Neutrophil (primary cell): Measurements from ENCODE around the gene PANK4.

Source experiments
- H3K27ac ChIP-seq: fragments of 200-600 bp; sonication (generic); 2 replicates; pipeline ENCODE4 v1.5.1; 2016; ENCODE audit warnings: mild to moderate bottlenecking, moderate library complexity
- H3K27me3 ChIP-seq: fragments of 200-600 bp; sonication (generic); 2 replicates; pipeline ENCODE4 v1.6.0; 2016; ENCODE audit warnings: mild to moderate bottlenecking
- H3K36me3 ChIP-seq: fragments of 200-600 bp; sonication (generic); 2 replicates; pipeline ENCODE4 v1.5.1; 2017
- H3K4me1 ChIP-seq, 2 experiments: fragments of 200-600 bp in 1 of 2; sonication (generic) in 1 of 2; 1 replicate in 1 of 2; 2 replicates in 1 of 2; pipeline versions ENCODE4 v1.5.1 to v1.6.1; 2013 to 2016; ENCODE audit warnings: low read depth in 1 of 2, low read length in 1 of 2, mild to moderate bottlenecking in 1 of 2, moderate library complexity in 1 of 2; ENCODE audit not compliant: control insufficient read depth in 1 of 2, insufficient read depth in 1 of 2
- H3K4me3 ChIP-seq, 2 experiments: fragments of 200-600 bp in 1 of 2; sonication (generic) in 1 of 2; 1 replicate in 1 of 2; 2 replicates in 1 of 2; pipeline ENCODE4 v1.5.1; 2013 to 2016; ENCODE audit warnings: low read depth in 1 of 2, low read length in 1 of 2, mild to moderate bottlenecking in 1 of 2, moderate library complexity in 1 of 2
- H3K9me3 ChIP-seq: fragments of 200-600 bp; sonication (generic); 2 replicates; pipeline ENCODE4 v1.5.1; 2016
- TF ChIP-seq, protein P1 (sequence below): fragments of 200-600 bp; sonication (generic); IDR thresholded peaks from 2 replicates; pipeline ENCODE4 v1.5.1; 2016; ENCODE audit warnings: antibody characterized with exemption

Gene PANK4

DNA sequence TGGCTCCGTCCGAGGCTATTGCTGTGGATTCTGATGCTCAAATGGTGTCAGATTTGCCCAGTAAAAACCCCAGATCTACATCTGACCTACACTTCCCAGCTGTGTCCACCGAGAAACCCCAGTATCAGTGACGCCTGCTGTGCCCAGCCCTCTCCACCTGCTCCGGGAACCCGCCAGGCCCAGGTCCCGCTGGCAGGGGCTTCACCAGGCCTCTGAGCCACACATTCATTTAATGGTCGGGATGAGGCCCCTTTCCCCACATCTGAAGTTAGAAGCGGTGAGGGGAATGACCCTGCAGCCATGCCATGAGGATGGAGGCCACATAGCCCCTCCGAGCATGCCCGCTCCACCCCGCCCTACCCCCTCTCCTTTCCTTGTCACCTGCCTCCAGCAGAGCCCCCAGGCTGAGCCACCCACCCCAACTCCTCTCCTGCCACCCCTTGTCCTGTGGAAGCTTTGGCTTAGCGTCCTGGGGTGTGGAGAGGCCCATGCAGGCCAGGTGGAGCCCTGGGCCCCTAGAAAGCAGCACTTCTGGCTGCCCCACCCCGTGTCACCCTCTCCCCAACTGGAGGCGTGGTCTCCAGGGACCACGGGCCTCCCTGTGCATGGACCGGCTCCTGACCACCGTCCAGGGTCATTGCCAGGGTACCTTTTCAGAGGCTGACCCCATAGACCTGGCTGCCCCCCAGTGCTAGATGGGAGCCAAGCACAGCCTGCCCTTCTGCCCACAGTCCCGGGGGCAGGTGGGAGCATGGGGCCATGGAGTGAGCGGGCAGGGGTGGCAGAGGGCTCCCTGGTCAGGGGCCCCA is 37.8 kb upstream of the PANK4 start:
- Histone ChIP-seq H3K4me1 (no peaks in the 10 kb centered on the region), H3K27ac (peak overlapping the region; percentile 36), H3K4me3 (no peak overlapping the region), H3K27me3 (no peaks in the 10 kb centered on the region), H3K36me3 (peaks cover 52% of the 10 kb centered on the region), H3K9me3 (no peaks in the 10 kb centered on the region)
- TF ChIP-seq, protein P1, sequence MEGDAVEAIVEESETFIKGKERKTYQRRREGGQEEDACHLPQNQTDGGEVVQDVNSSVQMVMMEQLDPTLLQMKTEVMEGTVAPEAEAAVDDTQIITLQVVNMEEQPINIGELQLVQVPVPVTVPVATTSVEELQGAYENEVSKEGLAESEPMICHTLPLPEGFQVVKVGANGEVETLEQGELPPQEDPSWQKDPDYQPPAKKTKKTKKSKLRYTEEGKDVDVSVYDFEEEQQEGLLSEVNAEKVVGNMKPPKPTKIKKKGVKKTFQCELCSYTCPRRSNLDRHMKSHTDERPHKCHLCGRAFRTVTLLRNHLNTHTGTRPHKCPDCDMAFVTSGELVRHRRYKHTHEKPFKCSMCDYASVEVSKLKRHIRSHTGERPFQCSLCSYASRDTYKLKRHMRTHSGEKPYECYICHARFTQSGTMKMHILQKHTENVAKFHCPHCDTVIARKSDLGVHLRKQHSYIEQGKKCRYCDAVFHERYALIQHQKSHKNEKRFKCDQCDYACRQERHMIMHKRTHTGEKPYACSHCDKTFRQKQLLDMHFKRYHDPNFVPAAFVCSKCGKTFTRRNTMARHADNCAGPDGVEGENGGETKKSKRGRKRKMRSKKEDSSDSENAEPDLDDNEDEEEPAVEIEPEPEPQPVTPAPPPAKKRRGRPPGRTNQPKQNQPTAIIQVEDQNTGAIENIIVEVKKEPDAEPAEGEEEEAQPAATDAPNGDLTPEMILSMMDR: no peak

DNA sequence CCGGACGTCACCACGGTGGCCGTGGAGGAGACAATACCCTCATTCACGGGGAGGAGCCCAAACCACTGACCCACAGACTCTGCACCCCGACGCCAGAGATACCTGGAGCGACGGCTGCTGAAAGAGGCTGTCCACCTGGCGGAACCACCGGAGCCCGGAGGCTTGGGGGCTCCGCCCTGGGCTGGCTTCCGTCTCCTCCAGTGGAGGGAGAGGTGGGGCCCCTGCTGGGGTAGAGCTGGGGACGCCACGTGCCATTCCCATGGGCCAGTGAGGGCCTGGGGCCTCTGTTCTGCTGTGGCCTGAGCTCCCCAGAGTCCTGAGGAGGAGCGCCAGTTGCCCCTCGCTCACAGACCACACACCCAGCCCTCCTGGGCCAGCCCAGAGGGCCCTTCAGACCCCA is 36.8 kb upstream of the PANK4 start:
- no peak overlapping the region for H3K4me3 ChIP-seq
- TF ChIP-seq, protein P1: no peak
- no peaks in the 10 kb centered on the region for H3K9me3 ChIP-seq
- H3K27me3 ChIP-seq: no peaks in the 10 kb centered on the region
- H3K27ac ChIP-seq: peak overlapping the region; percentile 36
- peaks cover 0 to 6% of the 10 kb centered on the region in 2 experiments for H3K4me1 ChIP-seq
- H3K36me3 ChIP-seq: peaks cover 62% of the 10 kb centered on the region

DNA sequence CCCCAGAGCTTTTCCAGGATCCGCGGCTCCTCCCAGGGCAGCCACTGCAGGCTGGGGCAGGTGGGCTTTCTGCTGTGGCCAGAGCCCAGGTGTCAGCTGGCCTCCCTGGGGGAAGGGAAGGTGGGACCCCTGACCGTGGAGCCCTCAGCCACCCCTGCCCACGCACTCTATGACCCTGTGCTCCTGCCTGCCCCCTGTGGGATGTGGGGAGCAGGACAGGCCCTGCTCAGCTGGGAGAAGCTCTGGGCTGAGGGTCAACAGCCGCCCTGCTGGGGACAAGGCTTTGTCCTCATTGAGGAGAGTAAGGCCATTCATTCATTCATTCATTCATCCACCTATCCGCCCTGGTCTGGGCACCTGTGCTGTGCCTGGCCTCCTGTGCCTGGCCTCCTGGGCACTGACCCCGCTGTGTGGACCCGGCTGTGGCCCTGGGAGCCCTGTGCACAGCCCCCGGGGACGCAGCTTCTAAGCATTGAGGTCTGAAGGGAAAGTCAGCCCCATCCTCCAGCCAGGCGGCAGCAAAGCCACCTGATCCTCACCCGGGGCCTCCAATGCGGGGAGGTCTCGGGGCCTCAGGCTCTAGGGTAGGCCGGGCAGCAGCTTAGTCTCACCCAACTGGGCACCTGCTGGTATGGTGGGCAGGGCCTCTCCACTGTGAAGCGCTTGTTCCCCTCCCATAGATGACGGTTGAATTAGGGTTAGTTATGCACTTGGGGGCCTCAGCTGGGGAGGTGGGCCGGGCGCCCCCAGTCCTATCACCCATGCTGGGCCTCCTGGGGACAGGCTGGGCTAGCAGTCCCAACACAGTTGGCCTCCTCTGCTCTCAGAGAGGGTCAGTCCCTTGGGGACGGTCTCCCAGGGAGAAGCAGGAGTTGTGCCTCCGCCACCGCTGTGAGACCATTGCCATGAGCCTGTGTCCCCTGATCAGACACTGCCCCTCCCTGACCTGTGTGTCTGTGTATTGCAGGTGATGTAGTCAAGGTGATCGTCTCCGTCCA is 35.8 kb upstream of the PANK4 start:
- Histone ChIP-seq H3K36me3 (peaks cover 70% of the 10 kb centered on the region), H3K4me1 (peaks cover 10 to 16% of the 10 kb centered on the region in 2 experiments), H3K9me3 (no peaks in the 10 kb centered on the region), H3K27me3 (no peaks in the 10 kb centered on the region), H3K27ac (peak overlapping the region; percentile 50), H3K4me3 (no peak overlapping the region)
- TF ChIP-seq, protein P1: peak; percentile 69

DNA sequence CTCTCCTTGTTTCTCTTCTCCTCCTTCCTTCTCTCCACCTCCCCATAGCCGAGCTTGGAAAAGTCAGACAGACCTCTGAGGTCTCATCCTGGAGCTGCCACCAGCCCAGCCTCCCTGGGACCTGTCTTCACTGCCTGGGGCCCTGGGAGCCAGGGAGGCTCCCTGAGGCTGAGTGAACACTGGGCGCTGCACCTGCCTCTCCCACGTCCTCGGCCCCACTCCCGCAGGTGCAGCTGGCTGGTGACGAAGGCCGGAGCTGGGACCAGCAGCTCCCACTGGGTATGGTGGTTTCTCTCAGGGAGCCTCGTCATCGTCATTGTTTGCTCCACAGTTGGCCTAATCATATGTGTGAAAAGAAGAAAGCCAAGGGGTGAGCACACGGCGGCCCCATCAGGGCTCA is 35.0 kb upstream of the PANK4 start:
- peaks cover 70% of the 10 kb centered on the region for H3K36me3 ChIP-seq
- H3K9me3 ChIP-seq: no peaks in the 10 kb centered on the region
- no peak overlapping the region for H3K4me3 ChIP-seq
- TF ChIP-seq, protein P1: no peak
- peaks cover 16 to 21% of the 10 kb centered on the region in 2 experiments for H3K4me1 ChIP-seq
- no peaks in the 10 kb centered on the region for H3K27me3 ChIP-seq
- peak overlapping the region; percentile 50 for H3K27ac ChIP-seq

DNA sequence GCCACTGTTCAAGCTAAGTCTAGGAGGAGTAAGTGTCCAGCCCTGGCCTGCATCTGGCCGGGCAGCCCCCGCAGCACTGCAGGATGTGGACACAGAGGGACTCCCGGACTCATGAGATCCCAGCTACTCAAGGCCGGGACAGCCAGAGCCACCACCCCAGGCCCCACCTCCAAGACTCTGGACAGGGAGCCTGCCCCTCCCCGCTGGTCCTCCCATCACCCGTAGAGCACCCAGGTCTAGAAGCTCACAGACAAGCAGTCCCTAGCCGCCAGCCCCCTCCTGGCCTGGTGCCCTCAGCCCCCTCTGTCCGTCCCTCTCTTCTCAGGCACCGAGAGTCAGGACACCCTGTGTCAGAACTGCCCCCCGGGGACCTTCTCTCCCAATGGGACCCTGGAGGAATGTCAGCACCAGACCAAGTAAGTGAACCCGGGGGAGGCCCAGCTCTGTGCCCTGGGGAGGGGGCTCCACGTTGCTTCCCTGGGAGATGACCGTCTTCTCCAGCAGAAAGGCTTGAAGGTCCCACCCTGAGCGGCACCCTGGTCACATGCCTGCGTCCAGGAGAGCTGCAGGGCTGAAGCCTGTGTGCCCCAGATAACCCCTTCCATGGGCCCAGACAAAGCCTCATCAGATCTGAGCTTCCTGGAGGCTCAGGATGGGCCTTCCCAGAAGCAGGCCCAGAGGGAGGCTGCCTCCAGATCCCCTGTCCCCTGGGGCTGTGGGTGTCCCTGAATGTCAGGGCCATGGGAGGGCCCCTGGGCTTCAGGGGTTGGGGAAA is 34.1 kb upstream of the PANK4 start:
- H3K27me3 ChIP-seq: no peaks in the 10 kb centered on the region
- TF ChIP-seq, protein P1: no peak
- peak overlapping the region; percentile 50 for H3K27ac ChIP-seq
- peaks cover 24 to 25% of the 10 kb centered on the region in 2 experiments for H3K4me1 ChIP-seq
- peaks cover 70% of the 10 kb centered on the region for H3K36me3 ChIP-seq
- H3K4me3 ChIP-seq: no peak overlapping the region
- H3K9me3 ChIP-seq: no peaks in the 10 kb centered on the region
